NCI-H748 treated with DMSO at 0.1 percent for 48 hours (cell line): ENCODE data around the gene SULT1C3.
"Not testable (repeated sequence)": the region's sequence is repeated elsewhere in the genome, so short reads cannot be mapped to it uniquely, and the experiment has no call there.

ENCODE experiments used
- DNase-seq: peaks from one replicate; lab custom pipeline; 2025; lab: John Stamatoyannopoulos, UW

Gene SULT1C3

DNA sequence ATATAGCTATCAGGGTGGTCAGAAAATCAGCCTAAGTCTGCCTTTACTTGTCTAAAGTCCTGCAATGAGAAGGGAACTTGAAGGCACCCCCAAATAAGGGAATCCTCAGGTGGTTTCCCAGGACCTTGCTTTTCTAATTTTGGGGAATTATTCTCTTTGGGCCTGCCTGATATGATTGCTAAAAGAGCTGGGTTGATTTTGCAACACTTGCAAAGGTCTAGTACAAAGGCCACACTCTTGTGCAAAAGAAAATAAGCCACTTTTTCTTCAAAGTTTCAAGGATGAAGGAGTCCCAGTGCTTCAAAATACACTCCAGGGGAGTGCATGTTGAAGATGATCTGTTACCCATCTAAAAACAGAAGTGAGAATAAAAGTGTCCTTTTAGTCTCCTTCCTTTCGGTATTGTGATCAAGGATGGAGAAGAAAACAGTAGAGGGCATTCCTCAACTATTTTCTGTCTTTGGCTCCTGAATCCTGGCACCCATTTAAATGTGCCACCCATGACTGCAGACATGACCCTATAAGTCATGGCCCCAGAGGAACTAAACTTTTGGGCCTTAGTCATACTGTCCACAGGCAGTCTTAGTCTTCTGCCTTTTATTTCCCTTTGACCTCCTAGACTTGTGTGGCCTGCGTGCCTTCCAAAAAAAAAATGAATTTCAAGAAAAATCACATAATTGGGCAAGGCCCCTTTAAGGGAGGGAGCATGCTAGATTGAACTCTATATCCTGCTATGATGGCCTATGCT lies 5.1 kb downstream of the SULT1C3 start:
- DNase-seq = no peak

DNA sequence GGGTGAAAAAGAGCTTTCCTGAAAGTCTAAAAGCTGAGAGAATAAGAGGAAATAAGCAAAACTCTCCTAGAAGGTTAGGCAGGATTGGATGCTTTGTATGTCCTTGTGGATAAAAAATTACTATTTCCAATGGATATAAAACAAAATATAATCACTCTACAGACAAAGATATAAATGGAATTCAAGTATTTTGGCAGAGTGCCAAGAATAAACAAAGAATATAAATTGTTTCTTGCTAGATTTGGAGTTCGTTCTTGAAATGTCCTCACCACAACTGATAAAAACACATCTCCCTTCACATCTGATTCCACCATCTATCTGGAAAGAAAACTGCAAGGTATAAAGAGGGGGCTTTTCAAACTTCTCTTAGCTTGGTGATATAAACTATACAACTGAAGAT lies 13.3 kb downstream of the SULT1C3 start:
- DNase-seq = no peak

DNA sequence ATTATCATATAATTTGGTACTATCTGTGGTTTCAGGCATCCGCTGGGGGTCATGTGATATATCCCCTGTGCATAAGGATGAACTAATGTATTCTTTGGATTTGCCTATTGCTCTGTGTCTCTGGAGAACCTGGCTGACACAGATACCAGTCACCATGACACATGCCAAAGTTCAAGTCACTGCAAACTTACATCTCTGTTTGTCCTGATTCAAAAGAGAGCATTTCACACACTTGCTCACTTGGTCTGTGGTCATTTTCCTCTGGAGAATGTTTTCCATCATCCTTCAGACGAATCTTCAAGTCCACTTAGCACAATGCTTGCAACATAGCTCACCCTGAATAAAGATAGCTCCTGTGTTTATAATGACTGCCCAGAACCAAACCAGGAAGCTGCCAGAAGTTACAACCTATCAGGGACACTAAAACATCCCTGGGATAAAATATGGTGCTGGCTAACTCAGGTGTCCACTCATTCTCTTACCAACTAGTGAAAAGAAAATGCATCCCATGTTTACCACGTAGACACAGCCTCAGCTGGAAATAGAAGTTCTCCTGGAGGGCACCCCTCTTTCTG lies 18.1 kb downstream of the SULT1C3 start:
- DNase-seq = no peak

DNA sequence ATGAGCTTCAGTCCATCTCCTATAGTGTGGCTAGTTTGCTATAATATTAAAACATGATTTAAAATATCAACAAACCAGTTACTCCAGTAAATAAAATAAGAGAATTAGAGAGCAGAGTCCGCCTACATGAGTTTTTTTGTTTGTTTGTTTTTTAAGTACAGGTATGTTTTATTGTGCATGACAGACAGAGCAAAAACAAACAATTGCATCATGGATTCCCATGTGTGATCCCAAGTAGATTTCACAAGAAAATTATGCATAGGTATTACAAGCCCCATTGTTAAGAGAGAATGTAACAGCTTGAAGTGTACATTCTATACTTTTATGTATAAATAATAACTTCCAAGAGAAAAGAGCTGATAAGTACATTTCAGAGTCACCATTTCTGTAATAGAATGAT lies 21.0 kb downstream of the SULT1C3 start:
- DNase-seq = no peak

DNA sequence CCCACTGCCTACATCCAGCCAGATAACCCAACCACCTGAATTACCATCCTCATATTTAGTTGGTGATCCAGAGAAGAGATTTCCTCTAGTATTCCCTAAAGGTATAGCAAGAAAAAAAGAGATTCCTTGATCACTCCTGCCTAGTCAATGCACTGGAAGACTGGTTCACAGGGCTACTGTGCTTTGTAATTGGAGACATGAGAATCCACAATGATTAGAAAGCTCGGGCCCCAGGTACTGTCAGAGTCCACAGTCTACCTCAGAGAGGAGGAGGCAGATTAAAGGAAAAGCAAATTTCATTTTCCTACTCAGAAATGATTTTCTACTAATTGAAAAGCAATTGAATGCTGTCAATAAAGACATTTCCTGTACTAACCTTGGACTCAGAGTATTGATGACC lies 22.3 kb downstream of the SULT1C3 start:
- no peak for DNase-seq

DNA sequence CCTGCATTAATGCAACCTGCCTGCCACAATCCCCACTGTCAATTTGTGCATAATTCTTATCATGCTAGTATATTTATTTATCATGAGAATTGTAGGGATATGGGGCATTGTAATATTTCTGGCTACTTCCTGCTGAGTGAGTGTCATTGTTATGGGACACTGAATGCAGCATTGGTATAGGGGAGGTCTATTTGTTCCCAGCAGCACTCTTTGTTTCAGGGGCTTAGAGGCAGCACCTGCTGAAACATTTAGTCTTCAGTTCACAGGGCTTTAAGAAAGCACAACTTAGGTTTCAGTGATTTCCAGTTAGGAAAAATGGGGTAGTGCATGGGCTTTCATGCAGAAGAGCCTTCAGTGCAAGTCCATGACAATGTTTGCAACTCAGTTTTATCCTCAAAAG lies 23.6 kb downstream of the SULT1C3 start:
- no peak for DNase-seq

DNA sequence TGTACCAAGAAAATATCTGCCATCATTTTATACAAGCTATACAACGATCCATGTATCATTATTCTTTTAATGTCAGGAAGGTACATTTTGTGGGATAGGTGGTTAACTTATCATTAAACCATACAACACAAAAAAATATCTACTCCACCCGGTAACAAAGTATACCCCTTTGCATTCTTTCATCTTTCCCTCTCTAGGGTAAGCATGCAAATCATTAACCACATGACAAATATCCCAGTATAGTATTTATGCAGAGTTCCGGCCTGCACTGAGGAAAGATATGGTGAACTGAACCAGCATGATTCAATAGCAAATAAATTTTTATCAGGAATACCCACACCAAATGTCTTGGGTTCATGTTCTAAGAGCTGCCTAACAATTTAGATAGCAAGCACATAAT lies 26.4 kb downstream of the SULT1C3 start:
- DNase-seq = no peak

DNA sequence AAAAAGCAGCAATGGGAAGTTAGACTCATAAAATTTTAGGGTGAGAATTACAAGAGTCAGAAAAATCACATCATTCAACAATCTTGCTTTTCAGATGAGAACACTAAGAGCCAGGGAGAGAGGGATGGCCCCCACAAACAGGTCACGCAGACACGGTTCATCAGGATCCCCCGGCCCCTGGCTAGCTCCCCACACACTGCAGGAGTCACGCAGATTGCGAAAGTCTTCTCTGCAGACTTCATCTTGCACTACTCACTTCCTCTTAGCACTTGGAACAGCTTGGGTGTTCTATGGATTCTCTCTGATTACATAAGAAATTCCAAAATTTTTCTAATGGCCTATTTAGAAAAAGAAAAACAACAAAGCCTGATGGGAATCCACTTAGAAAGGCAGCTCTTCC lies 27.3 kb downstream of the SULT1C3 start:
- DNase-seq = no peak

DNA sequence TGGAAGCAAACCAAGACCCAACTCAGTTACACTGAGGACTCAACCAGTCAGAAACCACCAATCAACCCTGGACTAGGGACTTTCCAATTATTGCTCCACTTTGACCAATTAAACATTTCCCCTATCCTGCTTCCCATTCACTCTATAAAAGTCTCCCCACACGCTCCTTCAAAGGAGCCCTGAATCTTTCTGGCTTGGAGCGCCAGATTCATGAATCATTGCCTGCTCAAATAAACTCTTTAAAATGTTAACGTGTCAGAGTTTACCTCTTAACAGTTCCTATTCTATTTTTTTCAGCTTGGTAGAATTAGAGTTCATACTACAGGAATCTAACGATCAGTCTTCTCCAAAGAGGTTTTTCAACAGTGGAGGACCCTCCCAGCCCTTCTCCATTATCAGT lies 28.2 kb downstream of the SULT1C3 start:
- DNase-seq = no peak

DNA sequence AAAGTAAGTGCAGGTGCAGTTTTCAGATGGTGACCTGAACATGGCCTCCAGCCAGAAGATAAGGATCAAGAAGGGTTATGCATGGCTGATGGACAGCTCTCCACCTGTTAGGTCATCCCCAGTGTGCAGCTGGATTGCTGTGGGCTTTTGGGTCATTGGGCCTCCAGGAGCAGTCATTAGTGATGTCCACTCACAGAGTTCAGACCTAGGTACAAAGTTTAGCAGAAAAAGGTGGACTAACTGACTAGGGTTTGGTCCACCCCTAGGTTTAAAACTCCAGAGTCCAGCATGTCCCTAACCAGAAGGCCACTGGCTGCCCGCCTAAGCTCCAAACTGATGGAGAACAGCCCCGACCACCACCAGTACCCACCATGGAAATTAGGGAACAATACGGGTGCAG lies 30.6 kb downstream of the SULT1C3 start:
- DNase-seq = no peak

DNA sequence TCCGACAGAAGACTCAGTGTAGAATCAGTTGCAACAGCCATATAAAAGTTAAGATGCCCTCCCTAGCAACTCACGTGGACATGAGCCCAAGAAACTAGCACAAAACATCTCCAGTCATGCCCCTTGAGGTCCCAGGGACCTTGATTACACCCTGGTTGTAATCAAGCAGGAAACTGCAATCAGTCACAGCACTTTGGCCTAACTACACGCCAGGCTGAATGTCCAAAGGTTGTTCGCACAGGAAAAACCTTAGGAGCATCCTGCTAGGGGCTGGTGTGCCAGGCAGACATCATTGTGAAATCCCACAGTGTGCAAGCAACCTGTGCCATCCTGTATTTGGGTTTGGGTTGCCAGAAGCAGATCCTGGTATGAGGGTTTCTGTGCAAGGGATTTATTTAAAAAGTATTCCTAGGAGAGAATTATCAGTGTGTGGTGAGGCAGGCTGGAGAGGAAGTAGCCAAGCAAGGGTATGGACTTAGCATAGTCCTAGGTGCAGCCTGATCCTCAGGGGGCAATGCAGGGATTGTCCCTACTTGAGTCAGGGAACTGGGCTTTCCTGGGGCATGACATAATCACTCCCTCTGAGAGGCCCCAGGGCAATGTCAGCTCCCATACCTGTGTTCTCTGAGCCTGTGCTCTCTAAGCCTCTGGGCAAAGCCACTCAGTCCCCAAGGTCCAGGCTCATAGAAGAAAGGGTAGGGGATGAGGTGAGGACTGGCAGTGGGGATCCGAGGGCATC lies 31.2 kb downstream of the SULT1C3 start:
- DNase-seq = no peak

DNA sequence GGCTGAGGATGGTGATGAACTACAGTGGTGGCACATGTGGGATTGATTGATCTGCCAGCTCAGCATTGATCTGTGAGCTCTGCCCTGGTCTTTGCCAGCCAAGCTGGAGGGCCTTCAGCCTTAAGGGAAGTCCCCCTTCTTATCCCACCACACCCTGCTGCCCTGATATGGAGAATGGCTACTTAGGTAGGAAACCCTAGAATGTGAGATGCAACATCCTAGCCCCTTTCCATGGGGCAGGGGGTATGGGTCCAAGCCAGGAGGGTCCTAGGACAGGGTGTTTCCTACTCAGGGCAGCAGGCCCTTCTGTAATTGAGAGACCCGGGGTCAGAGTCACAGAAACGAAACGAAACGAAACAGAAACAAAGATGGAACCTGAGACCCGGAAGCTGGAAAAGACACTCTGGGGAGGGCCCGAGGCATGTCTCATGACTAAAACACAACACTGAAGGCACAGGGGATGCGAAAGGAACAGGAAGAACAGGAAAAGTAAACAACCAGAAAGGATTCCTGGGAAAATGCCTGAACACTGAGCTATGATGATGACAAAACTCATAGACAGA lies 32.0 kb downstream of the SULT1C3 start:
- no peak for DNase-seq

DNA sequence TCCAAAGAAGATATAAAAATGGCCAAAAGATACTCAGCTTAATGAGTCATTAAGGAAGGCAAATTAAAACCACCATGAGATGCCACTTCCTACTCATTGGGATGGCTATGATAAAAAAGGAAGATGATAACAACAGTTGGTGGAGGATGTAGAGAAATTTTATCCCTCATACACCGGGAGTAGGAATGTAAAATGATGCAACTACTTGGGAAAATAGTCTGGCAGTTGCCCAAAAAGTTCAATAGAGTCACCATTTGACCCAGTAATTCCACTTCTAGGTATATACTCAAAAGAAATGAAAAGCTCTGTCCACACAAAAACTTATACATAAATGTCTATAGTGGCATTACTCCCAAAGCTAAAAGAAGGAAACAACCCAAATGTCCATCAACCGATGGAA lies 38.9 kb downstream of the SULT1C3 start:
- DNase-seq = no peak

DNA sequence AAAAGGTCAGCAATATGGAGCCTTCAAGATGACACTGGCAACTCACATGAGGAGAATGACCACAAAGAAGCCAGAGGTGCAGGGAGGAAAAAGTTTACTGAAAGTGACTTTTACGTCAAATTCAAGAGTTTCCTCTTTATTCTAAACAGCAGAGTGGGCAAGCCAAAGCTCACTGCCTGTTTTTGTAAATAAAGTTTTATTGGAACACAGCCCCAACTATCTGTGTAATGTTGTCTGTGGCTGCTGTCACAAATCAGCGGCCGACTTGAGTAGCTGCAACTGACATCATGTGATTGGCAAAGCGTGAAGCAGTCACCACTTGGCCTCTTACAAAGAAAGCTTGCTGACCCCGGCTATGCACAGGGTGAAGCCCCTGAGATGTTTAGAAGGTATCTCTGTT lies 39.7 kb downstream of the SULT1C3 start:
- no peak for DNase-seq

DNA sequence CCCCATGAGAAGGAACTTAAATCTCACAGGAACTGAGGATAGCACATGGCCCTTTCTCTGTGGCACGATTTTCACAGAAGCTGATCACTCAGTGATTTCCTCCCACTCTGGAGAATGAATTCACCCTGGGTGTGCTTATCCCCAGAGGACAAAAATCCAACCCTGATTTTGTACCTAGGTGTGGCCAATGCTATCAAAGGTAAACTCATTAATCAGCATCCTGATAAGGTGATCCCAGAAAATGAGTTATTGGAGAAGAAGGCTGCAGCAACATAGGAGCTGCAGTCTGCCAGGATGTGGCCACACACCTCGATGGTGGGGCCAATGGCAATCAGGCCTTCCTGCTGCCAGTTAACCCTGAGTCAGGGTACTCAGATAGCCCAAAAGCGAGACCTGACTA lies 40.7 kb downstream of the SULT1C3 start:
- DNase-seq = no peak

DNA sequence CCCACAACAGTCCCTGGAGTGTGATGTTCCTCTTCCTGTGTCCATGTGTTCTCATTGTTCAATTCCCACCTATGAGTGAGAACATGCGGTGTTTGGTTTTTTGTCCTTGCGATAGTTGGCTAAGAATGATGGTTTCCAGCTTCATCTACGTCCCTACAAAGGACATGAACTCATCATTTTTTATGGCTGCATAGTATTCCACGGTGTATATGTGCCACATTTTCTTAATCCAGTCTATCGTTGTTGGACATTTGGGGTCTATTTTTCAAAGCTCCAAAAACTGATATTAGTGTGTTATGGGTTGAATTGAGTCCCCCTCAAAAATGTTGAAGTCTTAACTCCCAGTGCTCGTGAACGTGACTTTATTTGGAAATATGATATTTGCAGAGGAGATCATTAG lies 44.8 kb downstream of the SULT1C3 start:
- DNase-seq = not testable (repeated sequence)

DNA sequence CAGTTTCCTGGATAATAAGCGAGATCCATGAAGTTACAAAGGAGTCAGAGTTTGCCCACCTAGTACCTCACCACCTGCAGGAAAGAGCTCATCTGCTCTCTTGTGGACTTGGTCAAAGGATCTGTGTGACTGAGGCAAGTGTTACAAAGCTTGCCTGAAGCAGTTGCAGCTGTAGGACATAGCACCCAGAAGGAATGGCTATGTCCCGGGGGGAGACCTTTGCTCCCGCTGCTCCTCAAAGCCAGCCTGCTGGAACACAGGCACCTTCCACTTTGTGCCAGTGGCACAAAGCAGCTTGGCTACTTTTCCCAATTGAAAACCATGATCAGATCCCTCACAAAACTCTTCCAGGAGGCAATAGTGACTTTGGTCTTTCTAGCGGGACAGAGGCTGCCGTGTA lies 45.8 kb downstream of the SULT1C3 start:
- no peak for DNase-seq

DNA sequence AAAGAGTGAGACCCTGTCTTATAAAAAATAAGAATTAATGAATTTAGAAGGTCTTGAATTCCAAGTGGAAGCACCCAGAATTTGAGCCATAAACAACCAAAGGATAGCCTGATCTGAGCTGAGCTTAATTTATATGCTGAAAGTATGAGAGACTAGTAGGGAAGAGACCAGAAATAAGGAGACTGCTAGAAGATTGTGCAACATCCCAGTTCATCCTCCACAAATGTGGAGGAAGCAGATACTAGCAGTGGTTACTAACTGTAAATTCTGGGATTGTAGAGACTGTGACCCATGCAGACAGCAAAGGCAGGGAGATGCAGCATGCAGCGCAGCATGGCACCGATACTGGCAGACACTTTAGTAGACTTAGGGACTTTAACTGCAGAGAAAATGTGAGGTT lies 47.4 kb downstream of the SULT1C3 start:
- no peak for DNase-seq

DNA sequence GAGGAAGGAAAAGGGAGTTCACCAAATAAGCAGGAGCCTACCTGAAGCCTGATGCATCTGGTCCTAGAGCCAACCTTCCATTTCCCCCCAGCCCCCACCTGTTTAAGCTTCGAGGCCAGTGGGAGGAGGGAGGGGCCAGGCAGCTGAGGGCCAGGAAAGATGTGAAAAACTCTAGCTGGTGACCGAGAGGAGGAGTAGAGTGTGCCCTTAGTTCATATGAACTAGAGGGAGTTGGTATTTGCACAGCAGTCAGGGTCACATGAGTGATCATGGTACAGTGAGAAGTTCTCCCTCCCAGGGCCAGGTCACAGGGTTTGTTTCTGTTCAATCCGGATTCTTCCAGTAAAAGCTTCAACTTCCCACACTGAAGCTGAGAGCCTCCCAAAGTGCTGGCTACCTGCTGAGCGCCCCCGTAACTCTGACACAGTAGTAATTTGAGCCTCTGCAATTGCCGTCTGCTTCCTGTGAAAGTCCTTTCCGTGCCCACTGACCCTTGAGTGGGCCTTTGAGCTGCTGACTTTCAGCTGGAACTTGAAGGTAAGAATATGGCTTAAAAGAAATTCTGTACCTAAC lies 48.9 kb downstream of the SULT1C3 start, which contains the start of gene SULT1C2:
SULT1C2 (plus strand) TSS at position 362 of the 573 bp plus-strand sequence. CDS start 4,773 bp downstream, outside the sequence.
- DNase-seq = peak; percentile 15

DNA sequence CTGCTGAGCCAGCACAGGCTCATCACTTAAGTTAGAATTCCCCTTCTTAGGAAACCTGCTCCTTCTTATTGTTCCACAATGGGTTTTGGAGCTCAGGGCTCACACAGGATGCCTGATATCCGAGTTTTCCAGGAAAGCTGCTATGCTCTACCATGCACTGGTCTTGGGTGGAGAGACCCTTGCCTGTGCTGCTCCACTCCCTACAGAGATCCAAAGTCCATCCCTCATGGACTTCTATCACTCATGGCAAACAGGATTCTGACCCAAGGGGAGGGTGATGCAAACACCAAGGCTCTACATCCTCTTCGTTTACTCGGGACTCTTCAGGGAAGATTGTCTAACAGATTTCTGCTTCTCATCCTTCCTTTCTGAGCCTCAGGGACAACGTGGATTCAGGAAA lies 54.1 kb downstream of the SULT1C3 start:
- no peak for DNase-seq

DNA sequence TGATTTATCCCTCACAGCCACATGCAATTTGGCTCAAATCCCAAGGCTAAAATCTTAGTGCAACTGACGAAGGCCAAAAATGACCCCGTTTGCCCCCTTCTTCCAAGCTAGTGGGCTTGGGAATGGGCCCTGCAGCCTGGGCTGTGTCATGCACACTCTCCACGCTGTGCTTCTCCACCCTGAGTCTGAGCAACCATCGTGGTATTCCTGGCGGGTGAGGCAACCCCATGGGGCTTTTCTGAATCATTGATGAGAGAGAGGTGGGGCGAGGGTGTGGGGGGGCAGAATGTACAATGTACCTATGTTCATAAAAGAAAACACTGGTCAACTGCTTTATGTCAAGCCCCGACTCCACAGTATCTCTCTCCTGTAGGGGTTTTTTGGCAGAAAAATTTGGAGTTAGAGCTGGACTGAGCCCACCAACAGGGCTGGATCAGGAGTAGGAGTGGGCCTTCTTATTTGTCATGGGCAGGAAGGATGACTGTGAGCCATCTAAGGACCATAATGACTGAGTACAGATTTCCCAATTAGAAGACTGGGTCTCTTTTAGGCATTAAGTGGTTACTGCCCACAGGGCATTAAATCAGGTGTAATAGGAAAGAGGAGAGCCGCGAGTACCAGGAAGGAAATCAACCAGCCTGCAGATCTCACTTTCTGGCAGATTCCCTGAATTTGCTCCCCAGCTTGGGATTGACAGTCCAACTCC lies 57.8 kb downstream of the SULT1C3 start:
- DNase-seq = no peak

DNA sequence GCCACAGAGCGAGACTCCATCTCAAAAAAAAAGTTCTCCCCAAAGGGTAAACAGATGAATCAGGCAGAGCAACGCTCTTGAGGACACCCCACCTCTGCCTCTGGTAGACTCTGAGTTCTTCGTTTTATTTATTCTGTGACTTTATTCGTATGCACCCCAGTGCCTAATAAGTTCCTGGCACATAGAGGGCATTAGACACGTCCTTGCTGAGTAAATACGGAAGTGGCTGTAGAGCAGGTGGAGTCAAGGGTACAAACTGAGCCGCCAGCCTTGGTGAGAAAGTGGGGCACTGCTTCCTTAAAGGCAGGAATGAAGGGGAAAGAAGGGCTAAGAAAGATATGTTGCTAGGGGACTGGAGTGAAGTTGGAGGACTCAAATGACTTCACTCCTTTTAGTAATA lies 61.8 kb downstream of the SULT1C3 start:
- DNase-seq = no peak
